ENCODE data around the gene PPP2CA. TPM values are rescaled to one million over a fixed set of nuclear protein-coding genes. Genes with fewer than 3 reads are reported as not detected.
"Not testable (repeated sequence)": the region's sequence is repeated elsewhere in the genome, so short reads cannot be mapped to it uniquely, and the experiment has no call there.

The PPP2CA gene
- total RNA-seq, 1 donor from 2014 or later, result 61.9 TPM

- DNase-seq (ENCODE audit: low spot score), result no peak
Observed at GRCh38 chr5:134195666-134196065, 30.2 kb downstream of the PPP2CA start.

GRCh38 chr5:134189031-134189430 lies 36.8 kb downstream of the PPP2CA start:
- no peak for DNase-seq (ENCODE audit: low spot score)

DNA sequence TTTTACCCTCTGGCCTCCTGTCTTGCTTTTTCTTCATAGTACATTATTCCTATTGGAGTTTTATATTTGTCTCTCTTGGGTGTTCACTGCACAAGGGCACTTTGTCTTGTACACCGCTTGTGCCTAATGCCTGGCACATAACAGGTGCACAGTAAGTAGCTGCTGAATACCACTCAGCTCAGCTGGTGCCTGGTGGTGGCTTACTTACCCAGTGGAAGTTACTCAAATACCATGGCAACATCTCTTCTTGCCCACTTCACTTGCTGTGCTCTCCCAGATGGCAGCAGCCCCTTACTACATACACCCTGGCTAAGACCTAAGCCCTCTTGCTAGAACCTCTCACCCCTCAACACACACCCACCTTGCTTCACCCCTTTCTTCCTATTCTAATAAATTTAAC lies 37.8 kb downstream of the PPP2CA start:
- no peak for DNase-seq (ENCODE audit: low spot score)

GRCh38 chr5:134184155-134185135 lies 41.4 kb downstream of the PPP2CA start:
- DNase-seq (ENCODE audit: low spot score), result peak; percentile 50

GRCh38 chr5:134183481-134183880 lies 42.4 kb downstream of the PPP2CA start:
- DNase-seq (ENCODE audit: low spot score), result no peak

DNA sequence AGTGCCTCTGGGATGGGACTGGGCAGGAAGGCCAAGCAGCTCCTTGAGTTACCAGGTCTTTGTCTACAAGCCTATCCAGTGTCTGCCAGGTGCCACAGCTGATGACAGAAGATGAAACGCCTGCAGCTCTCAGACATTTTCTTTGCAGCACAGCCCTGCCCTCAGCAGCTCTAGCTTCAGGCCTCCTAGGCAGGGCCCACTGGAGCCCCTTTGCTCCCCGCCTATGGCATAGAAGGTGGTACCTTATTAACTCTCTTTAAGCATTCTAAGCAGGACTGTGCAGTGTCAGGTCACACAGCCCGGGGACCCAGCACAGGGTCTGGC lies 47.8 kb downstream of the PPP2CA start:
- DNase-seq (ENCODE audit: low spot score), result no peak

- peak; percentile 57 for DNase-seq (ENCODE audit: low spot score)
Observed at GRCh38 chr5:134177369-134178095, 48.3 kb downstream of the PPP2CA start.

DNA sequence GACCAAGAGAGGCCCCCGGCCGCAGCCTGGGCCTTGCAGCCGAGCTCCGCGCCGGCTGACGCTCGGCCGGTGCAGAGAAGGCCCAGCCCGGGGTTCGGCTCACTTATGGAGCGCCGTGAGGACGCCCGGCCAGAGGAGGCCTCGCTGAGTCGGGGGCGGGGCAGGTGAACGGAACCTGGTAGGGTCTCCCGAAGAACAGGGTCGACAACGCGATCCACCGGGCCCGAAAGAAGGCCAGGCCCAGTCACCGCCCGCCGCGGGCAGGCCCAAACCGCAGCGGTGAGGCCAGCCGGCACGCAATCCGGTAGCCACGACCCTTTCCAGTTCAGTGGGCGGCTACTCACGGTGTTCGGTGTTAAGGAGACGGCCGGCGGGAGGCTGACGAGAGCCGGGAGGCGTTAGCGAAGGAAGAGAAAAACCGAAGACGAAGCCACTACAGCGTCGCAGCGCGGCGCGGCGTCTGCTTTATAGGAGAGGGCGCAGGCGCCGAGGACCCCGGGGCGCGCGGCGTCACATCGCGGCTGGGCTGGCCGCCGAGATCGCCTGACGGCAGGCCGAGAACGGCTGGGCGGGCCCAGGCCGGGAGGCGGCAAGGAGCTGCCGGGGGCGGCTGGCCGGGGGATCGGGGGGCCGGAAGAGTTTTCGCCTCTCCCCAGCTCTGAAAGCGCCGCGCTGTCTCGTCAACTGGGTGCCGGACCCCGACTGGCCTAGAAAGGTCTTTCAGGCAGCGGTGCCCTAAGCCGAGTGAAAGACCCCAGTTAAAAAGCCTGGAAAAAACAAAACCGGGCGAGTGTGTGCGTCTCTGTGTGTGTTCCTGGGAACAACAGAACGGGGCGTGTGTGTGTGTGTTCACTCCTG lies 49.1 kb downstream of the PPP2CA start, which contains the start of gene SKP1:
SKP1 (minus strand) TSS at position 440 of the 858 bp plus-strand sequence. CDS start 2,928 bp downstream, outside the sequence.
- DNase-seq (ENCODE audit: low spot score), result peak; percentile 88

DNA sequence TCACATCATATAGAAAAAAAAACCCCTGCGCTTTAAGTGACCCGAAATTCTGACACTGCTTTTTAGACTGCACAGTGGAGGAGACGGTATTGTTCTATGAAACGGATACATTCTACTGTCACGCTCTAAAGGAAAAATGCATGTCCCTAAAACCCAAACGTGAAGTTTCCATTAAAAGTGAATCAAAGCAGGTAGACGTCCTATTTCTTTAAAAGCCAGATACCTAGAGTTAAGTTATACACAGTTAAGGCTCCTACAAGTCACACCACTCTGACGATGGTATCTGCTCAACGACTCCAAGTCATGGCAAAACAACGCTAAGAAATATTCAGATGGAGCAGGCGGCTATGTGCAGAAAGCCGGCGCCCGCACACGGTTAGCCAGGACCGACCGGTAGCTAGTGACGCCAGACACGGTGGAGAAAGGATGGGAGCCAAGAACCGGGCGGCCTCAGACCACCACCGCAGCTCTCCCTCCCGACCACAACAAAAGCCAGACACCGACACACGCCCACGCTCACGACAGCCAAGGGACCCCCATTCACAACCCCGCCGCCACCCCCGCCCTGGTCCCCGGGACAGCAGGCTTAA lies 49.9 kb downstream of the PPP2CA start:
- peak; percentile 30 for DNase-seq (ENCODE audit: low spot score)

DNA sequence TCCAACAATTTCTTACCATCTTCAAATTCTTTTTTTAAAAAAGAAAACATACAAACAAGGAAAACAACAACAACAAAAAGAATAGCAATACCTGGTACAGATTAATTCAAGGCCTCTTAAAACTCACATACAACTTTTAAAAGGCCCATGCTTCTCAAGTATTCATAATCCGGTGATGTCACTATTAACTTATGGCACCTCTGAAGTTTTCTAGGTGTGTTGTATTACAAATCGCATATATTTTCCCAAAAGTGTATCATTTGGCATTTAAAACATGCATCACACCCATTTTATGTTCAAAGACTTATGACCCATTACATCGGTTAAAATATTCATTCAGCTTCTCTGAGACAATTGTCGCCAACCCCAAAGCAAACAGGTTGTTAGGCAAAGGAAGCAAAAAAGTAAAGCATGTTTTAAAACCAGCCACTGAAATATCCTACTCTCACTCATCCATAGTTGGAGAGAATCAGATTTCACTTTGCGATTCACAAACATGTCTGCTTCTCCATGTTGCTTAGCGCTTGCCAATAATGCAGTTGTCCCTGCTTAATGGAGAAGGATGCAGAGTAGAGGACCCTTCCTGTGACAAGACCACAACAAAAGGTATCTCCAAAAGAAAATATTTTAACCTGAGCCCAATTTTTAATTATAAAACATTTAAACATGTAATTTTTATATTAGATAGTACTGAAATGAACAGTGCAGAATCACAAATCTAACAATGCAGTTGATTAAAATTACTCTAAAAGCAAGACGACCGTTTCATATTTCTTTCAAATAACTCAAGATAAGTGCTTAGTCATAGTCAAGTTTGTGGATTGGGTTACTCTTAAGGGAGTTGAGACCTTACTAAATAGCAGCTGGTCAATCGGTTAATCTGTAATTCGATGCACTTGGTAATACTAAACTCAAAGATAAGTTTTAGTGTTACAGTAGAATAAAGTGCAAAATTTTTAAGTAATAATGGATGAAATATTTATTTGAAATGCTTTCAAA lies 50.7 kb downstream of the PPP2CA start:
- peak; percentile 44 for DNase-seq (ENCODE audit: low spot score)

GRCh38 chr5:134171972-134172371 lies 53.9 kb downstream of the PPP2CA start:
- DNase-seq (ENCODE audit: low spot score), result no peak

DNA sequence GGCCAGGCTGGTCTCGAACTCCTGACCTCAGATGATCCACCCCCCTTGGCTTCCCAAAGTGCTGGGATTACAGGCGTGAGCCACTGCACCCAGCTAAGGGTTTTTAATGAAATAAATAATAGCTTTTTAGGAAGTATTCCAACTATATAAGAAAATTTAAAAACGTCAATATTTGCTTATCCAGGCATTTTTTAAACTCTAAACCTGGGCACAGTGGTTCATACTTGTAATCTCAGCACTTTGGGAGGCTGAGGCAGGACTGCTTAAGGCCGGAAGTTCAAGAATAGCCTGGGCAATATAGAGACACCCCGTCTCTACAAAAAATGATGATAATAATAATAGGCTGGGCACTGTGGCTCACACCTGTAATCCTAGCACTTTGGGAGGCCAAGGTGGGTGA lies 63.3 kb downstream of the PPP2CA start:
- no peak for DNase-seq (ENCODE audit: low spot score)

DNA sequence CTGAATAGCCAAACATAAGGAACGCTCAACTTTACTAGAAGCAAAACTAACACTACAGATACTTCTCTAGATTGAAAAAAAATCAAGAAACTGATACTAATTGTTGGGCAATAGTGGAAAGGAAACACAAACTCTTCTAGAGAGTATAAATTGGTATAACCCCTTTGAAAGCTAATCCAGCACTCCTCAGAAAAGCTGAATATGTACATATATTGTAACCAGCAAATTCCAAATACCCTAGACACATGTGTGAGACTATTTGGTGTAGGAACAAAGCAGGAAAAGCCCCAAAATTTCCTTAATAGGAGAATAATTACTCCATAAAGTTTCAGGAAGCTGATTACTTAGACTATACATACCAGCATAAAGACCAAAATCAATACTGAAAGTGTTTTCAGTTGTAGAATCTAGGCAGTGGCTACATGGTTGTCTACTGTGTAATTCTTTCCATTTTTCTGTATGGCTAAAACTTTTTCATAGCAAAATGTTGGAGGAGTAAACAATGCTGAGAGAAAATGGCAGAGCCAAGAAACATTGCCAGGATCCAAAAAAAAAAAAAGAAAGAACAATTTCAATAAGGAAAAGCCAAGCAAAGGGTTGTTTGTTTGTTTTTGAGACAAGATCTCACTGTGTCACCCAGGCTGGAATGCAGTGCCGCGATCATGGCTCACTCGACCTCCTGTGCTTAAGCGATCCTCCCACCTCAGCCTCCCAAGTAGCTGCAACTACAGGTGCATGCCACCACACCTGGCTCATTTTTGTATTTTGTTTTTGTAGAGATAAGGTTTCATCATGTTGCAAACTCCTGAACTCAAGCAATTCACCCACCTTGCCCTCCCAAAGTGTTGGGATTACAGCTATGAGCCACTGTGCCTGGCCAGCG lies 64.1 kb downstream of the PPP2CA start:
- DNase-seq (ENCODE audit: low spot score), result no peak

DNA sequence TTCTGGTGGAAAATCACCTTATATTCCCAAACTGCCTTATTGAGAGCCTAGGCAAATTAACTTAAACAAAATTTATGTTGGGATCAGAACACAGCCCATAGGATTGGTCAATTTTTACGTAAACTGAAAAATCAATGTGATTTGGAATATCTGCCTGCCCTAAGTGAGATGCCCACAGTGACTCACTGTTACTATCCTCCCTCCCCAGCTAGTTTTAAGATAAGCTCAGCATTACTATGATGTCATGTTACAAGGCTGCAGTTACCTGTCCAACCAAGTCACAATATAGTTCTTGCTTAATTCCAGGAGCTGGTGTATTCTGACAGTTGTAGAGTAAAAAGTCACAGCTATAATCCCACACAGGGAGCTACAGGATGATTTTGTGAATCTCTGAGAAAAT lies 72.2 kb downstream of the PPP2CA start:
- no peak for DNase-seq (ENCODE audit: low spot score)

DNA sequence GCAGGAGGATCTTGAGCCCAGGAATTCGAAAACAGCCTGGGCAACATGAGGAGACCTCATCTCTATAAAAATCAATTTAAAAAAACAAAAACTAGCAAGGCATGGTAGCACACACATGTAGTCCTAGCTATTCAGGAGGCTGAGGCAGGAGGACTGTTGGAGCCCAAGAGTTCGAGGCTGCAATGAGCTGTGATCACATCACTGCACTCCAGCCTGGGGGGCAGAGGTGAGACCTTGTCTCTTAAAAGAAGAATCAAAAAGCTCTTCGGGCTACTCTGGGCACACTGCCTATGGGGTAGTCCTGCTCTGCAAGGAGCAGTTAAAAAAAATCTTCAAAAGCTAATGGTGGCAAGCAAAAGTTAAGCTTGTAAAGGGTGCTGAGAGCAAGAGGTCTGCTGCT lies 72.6 kb downstream of the PPP2CA start:
- DNase-seq (ENCODE audit: low spot score), result no peak

- not testable (repeated sequence) for DNase-seq (ENCODE audit: low spot score)
Observed at GRCh38 chr5:134152173-134152832, 73.6 kb downstream of the PPP2CA start.

DNA sequence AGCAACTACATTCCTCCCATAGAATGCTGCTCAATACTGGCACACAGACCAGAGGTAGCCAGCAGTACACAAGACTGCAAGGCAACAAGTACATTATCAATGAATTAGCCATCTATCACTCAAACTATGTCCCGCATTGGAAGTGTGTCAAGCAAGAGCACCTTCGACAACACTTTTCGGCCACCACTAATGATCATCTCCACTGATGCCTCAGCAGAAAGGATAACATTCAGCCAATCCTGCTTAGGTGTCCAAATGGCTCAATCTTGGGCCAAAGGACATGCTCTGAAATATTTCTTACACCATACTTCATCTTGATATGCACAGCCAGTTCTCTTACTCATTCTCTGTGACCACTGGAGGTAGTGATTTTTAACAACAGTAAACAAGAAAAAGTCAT lies 74.2 kb downstream of the PPP2CA start:
- no peak for DNase-seq (ENCODE audit: low spot score)

- DNase-seq (ENCODE audit: low spot score), result no peak
Observed at GRCh38 chr5:134149571-134150303, 76.1 kb downstream of the PPP2CA start.
